PC-3 (cell line): ENCODE data around the gene CD48. TPM values are rescaled to one million over a fixed set of nuclear protein-coding genes. Genes with fewer than 3 reads are reported as not detected.
"Not testable (repeated sequence)": the region's sequence is repeated elsewhere in the genome, so short reads cannot be mapped to it uniquely, and the experiment has no call there.

Source experiments
- ATAC-seq: fragments of 200-7000 bp; cut with Tn5 transposase; 2 replicates; pipeline ENCODE4 v1.9.1; 2020; ENCODE audit warnings: mild to moderate bottlenecking, moderate library complexity
- BruUV-seq: library from RNA; stranded (reverse); fragments of 400-500 nt; replicated peaks from 2 replicates; lab custom pipeline; 2021; lab: Mats Ljungman, UMichigan
- CTCF ChIA-PET: fragments of 300-600 bp; sonication (Branson Sonifier 250); formaldehyde crosslinking; loops from one replicate; lab custom pipeline; 2022; ENCODE audit warnings: antibody characterized with exemption; lab: Charles Lee
- POLR2A ChIA-PET: fragments of 300-600 bp; sonication (Branson Sonifier 250); formaldehyde crosslinking; loops from one replicate; lab custom pipeline; 2022; ENCODE audit warnings: antibody characterized with exemption; ENCODE audit not compliant: unreplicated experiment; lab: Charles Lee
- DNase-seq: peaks from one replicate; pipeline ENCODE4 v3.0.0-alpha.2; 2015
- H2AFZ ChIP-seq: fragments of 300-600 bp; sonication (generic); 2 replicates; pipeline ENCODE4 v1.6.0; 2016; ENCODE audit warnings: antibody characterized with exemption, low read length
- H3F3A ChIP-seq: fragments of 300-600 bp; sonication (generic); one replicate; pipeline ENCODE4 v1.6.0; 2017; ENCODE audit warnings: antibody characterized with exemption, low read length, control low read depth, mild to moderate bottlenecking; ENCODE audit not compliant: unreplicated experiment
- H3K27ac ChIP-seq: fragments of 300-600 bp; sonication (generic); 2 replicates; pipeline ENCODE4 v1.5.1; 2016; ENCODE audit warnings: mild to moderate bottlenecking, low read length
- H3K27me3 ChIP-seq: fragments of 300-600 bp; sonication (generic); 2 replicates; pipeline ENCODE4 v1.6.1; 2016; ENCODE audit warnings: low read length, mixed read lengths
- H3K36me3 ChIP-seq: fragments of 300-600 bp; sonication (generic); 2 replicates; pipeline ENCODE4 v1.6.1; 2016; ENCODE audit warnings: low read depth, mixed run types, low read length, mixed read lengths
- H3K4me1 ChIP-seq: fragments of 300-600 bp; sonication (generic); 2 replicates; pipeline ENCODE4 v1.5.1; 2016; ENCODE audit warnings: low read length; ENCODE audit not compliant: insufficient read depth
- H3K4me2 ChIP-seq: fragments of 300-600 bp; sonication (generic); 2 replicates; pipeline ENCODE4 v1.6.0; 2016; ENCODE audit warnings: low read length
- H3K4me3 ChIP-seq: fragments of 300-600 bp; sonication (generic); 2 replicates; pipeline ENCODE4 v1.5.1; 2016; ENCODE audit warnings: mild to moderate bottlenecking, low read length, mixed read lengths
- H3K79me2 ChIP-seq: fragments of 300-600 bp; sonication (generic); 2 replicates; pipeline ENCODE4 v1.6.1; 2017; ENCODE audit warnings: low read length, mixed read lengths
- H3K9ac ChIP-seq: fragments of 300-600 bp; sonication (generic); 2 replicates; pipeline ENCODE4 v1.6.0; 2016; ENCODE audit warnings: mild to moderate bottlenecking, low read length
- H3K9me2 ChIP-seq: fragments of 300-600 bp; sonication (generic); replicated peaks from 2 replicates; pipeline ENCODE4 v1.6.1; 2016; ENCODE audit warnings: mixed run types, low read length, mixed read lengths
- H3K9me3 ChIP-seq: fragments of 300-600 bp; sonication (generic); 2 replicates; pipeline ENCODE4 v1.6.1; 2016; ENCODE audit warnings: low read length, mixed read lengths
- H4K20me1 ChIP-seq: fragments of 300-600 bp; sonication (generic); 2 replicates; pipeline ENCODE4 v1.6.1; 2016; ENCODE audit warnings: low read length, mixed read lengths
- EZH2 ChIP-seq: fragments of 300-600 bp; sonication (generic); IDR thresholded peaks from one replicate; pipeline ENCODE4 v1.6.1; 2017; ENCODE audit warnings: antibody characterized with exemption, mild to moderate bottlenecking, low read length; ENCODE audit not compliant: unreplicated experiment
- EZH2phosphoT487 ChIP-seq: fragments of 300-600 bp; sonication (generic); IDR thresholded peaks from 2 replicates; pipeline ENCODE4 v1.6.1; 2018; ENCODE audit warnings: mild to moderate bottlenecking, antibody characterized with exemption, low read length, borderline replicate concordance
- intact Hi-C: fragments of 100-400 bp; cut with micrococcal nuclease; formaldehyde crosslinking; loops from 2 replicates; pipeline ENCODE4 v1.9.0; 2023
- total RNA-seq: library from RNA; depleted of rRNA; stranded (reverse); fragments of >200 nt; gene quantifications from 2 replicates; pipeline ENCODE4 v1.2.3, GENCODE V29; 2014
- TF ChIP-seq, protein P1 (sequence below): fragments of 300-600 bp; sonication (generic); conservative IDR thresholded peaks from 2 replicates; pipeline ENCODE4 v1.5.1; 2017; ENCODE audit warnings: antibody characterized with exemption, low read depth, mild to moderate bottlenecking, low read length

Gene CD48
- total RNA-seq, 1 experiment from 2014 or later, result not detected

- intact Hi-C loops, result no loop called here
- H3K9me2 ChIP-seq, result no peaks in the 10 kb centered on the region
- ChIA-PET CTCF (no interaction called here), POLR2A (no interaction called here)
- no peaks in the 10 kb centered on the region for H3K36me3 ChIP-seq
- ATAC-seq (no peak), DNase-seq (no peak)
- 0 out of 2 replicates have a peak, but pooled peaks cover 4% of the 10 kb centered on the region for H3K9me3 ChIP-seq
- TF ChIP-seq, protein P1, sequence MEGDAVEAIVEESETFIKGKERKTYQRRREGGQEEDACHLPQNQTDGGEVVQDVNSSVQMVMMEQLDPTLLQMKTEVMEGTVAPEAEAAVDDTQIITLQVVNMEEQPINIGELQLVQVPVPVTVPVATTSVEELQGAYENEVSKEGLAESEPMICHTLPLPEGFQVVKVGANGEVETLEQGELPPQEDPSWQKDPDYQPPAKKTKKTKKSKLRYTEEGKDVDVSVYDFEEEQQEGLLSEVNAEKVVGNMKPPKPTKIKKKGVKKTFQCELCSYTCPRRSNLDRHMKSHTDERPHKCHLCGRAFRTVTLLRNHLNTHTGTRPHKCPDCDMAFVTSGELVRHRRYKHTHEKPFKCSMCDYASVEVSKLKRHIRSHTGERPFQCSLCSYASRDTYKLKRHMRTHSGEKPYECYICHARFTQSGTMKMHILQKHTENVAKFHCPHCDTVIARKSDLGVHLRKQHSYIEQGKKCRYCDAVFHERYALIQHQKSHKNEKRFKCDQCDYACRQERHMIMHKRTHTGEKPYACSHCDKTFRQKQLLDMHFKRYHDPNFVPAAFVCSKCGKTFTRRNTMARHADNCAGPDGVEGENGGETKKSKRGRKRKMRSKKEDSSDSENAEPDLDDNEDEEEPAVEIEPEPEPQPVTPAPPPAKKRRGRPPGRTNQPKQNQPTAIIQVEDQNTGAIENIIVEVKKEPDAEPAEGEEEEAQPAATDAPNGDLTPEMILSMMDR, result no peak
- TF ChIP-seq EZH2, result no peak
- TF ChIP-seq EZH2phosphoT487, result no peak
- H3K27ac ChIP-seq, result no peak overlapping the region
- H4K20me1 ChIP-seq, result no peaks in the 10 kb centered on the region
- H3K4me2 ChIP-seq, result no peak overlapping the region
- no TSS peak for BruUV-seq
- H3K79me2 ChIP-seq, result no peaks in the 10 kb centered on the region
- H2AFZ ChIP-seq, result no peak overlapping the region
- no peaks in the 10 kb centered on the region for H3F3A ChIP-seq
- peaks cover 5% of the 10 kb centered on the region for H3K4me1 ChIP-seq
- H3K27me3 ChIP-seq, result no peaks in the 10 kb centered on the region
- no peak overlapping the region for H3K4me3 ChIP-seq
- no peak overlapping the region for H3K9ac ChIP-seq
Observed at GRCh38 chr1:160733898-160734297, 22.3 kb upstream of the CD48 start.

- Histone ChIP-seq H3K4me1 (peaks cover 4% of the 10 kb centered on the region), H3K9ac (no peak overlapping the region), H3K9me3 (0 out of 2 replicates have a peak, but pooled peaks cover 3% of the 10 kb centered on the region), H3K27ac (no peak overlapping the region), H3K79me2 (no peaks in the 10 kb centered on the region), H3K36me3 (no peaks in the 10 kb centered on the region), H3F3A (no peaks in the 10 kb centered on the region), H4K20me1 (no peaks in the 10 kb centered on the region), H3K4me3 (no peak overlapping the region), H3K9me2 (no peaks in the 10 kb centered on the region), H3K4me2 (no peak overlapping the region), H2AFZ (no peak overlapping the region), H3K27me3 (no peaks in the 10 kb centered on the region)
- TF ChIP-seq, protein P1, result no peak
- TF ChIP-seq EZH2phosphoT487 (no peak), EZH2 (no peak)
- BruUV-seq, result no TSS peak
- intact Hi-C loops, result no loop called here
- ATAC-seq (no peak), DNase-seq (no peak)
- ChIA-PET CTCF (no interaction called here), POLR2A (no interaction called here)
Observed at GRCh38 chr1:160731990-160732389, 20.4 kb upstream of the CD48 start.

- H3K36me3 ChIP-seq, H3K9ac ChIP-seq, H3K4me3 ChIP-seq, H3K9me2 ChIP-seq, H3K27me3 ChIP-seq, H3K4me2 ChIP-seq, ATAC-seq, H3K79me2 ChIP-seq, H3K4me1 ChIP-seq, CTCF ChIA-PET, H3K9me3 ChIP-seq, H3F3A ChIP-seq, POLR2A ChIA-PET, BruUV-seq, H2AFZ ChIP-seq, H4K20me1 ChIP-seq, intact Hi-C loops, H3K27ac ChIP-seq, DNase-seq: not testable (repeated sequence)
Observed at GRCh38 chr1:160731564-160731963, 19.9 kb upstream of the CD48 start.
